Sigmoid colon (tissue), 7 donors: ENCODE results near the gene IQSEC3. TPM values are rescaled to one million over a fixed set of nuclear protein-coding genes. Genes with fewer than 3 reads are reported as not detected.

Experiments used
- DNase-seq: peaks from one replicate; pipeline ENCODE4 v3.0.0-alpha.2; 2019
- H3K27ac ChIP-seq, 4 donors: fragments of 200-600 bp; sonication (generic); one replicate each; pipeline ENCODE4 v1.5.1; 2016 to 2019; ENCODE audit warnings: mild to moderate bottlenecking in 1 of 4
- H3K27me3 ChIP-seq, 3 donors: fragments of 200-600 bp; sonication (generic); one replicate each; pipeline ENCODE4 v1.5.1; 2019; ENCODE audit warnings: mild to moderate bottlenecking in 1 of 3
- H3K36me3 ChIP-seq, 4 donors: fragments of 200-600 bp; sonication (generic); one replicate each; pipeline ENCODE4 v1.5.1; 2016 to 2019
- H3K4me1 ChIP-seq, 4 donors: fragments of 200-600 bp; sonication (generic); one replicate each; pipeline ENCODE4 v1.5.1; 2017 to 2019
- H3K4me3 ChIP-seq, 4 donors: fragments of 200-600 bp; sonication (generic); one replicate each; pipeline ENCODE4 v1.5.1; 2017 to 2019; ENCODE audit warnings: mild to moderate bottlenecking in 2 of 4, moderate library complexity in 1 of 4
- H3K9me3 ChIP-seq, 4 donors: fragments of 200-600 bp in 3 of 4; sonication (generic) in 3 of 4; one replicate each; pipeline versions ENCODE4 v1.5.1 to v1.6.1; 2013 to 2019
- EP300 ChIP-seq, 4 donors: sonication (generic); formaldehyde crosslinking; IDR thresholded peaks; one replicate each; pipeline ENCODE4 v1.6.1; 2017; ENCODE audit warnings: antibody characterized with exemption in 4 of 4
- POLR2A ChIP-seq, 2 donors: fragments of 450-650 bp; IDR thresholded peaks; one replicate each; pipeline ENCODE4 v1.6.1; 2016; ENCODE audit warnings: antibody characterized with exemption in 2 of 2, mild to moderate bottlenecking in 2 of 2, moderate library complexity in 2 of 2
- POLR2AphosphoS5 ChIP-seq, 4 donors: sonication (generic); formaldehyde crosslinking; IDR thresholded peaks; one replicate each; pipeline ENCODE4 v1.6.1; 2017; ENCODE audit warnings: antibody characterized with exemption in 4 of 4
- WGBS, 2 donors: extraction: QIAGEN DNeasy Blood & Tissue Kit; methylation state at CpG; one replicate each; pipeline ENCODE4 v1.1.7; 2013; 5-methylcytosine and 5-hydroxymethylcytosine counted together
- intact Hi-C: fragments of 100-400 bp; cut with DNase I; formaldehyde crosslinking; loops from one replicate; pipeline ENCODE4 v1.15.1; 2023
- polyA plus RNA-seq, 3 donors: library from polyadenylated mRNA; stranded (reverse); fragments of 200-250 nt; gene quantifications; one replicate each; pipeline ENCODE4 v1.2.3, GENCODE V29; 2013
- total RNA-seq, 4 donors: library from RNA; depleted of rRNA; stranded (reverse); fragments of >200 nt; gene quantifications; one replicate each; pipeline ENCODE4 v1.1.0, GENCODE V29; 2016
- TF ChIP-seq, protein P1 (sequence below), 4 experiments: fragments of 450-650 bp in 3 of 4; fragments of 200-600 bp in 1 of 4; IDR thresholded peaks; one replicate each; pipeline ENCODE4 v1.5.1; 2016 to 2019; ENCODE audit warnings: antibody characterized with exemption in 4 of 4, mild to moderate bottlenecking in 3 of 4, moderate library complexity in 2 of 4
- donor health status: healthy with polysubstance abuse.
- donor health status: Bipolar disorder and iron deficiency.
- donor health status: healthy.

IQSEC3 gene
- total and polyA plus RNA-seq, 7 donors = under 0.01 to 2.2 (median 0.54) TPM; not detected in 1

DNA sequence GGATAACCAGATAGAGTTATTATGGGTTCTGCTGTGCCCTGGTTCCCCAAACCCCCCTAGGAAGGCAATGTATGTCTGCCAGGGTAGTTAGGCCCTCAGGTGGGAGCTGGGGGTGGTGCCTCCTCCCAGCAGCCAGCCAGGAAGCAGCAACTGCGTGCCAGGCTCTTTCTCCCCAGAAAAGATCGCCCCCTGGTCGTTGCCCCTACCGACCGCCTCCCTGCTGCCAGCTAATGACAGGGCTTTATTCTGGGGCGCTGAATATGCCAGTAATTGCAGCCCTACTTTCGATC is 36.3 kb downstream of the IQSEC3 start:
- peak; percentile 52 for DNase-seq
- no peaks in the 10 kb centered on the region for H3K9me3 ChIP-seq
- intact Hi-C loops = no loop called here
- TF ChIP-seq POLR2A (IDR thresholded peaks at IDR 0.05) (no peak), EP300 (IDR thresholded peaks at IDR 0.05) (no peak), POLR2AphosphoS5 (IDR thresholded peaks at IDR 0.05) (no peak)
- TF ChIP-seq, protein P1, sequence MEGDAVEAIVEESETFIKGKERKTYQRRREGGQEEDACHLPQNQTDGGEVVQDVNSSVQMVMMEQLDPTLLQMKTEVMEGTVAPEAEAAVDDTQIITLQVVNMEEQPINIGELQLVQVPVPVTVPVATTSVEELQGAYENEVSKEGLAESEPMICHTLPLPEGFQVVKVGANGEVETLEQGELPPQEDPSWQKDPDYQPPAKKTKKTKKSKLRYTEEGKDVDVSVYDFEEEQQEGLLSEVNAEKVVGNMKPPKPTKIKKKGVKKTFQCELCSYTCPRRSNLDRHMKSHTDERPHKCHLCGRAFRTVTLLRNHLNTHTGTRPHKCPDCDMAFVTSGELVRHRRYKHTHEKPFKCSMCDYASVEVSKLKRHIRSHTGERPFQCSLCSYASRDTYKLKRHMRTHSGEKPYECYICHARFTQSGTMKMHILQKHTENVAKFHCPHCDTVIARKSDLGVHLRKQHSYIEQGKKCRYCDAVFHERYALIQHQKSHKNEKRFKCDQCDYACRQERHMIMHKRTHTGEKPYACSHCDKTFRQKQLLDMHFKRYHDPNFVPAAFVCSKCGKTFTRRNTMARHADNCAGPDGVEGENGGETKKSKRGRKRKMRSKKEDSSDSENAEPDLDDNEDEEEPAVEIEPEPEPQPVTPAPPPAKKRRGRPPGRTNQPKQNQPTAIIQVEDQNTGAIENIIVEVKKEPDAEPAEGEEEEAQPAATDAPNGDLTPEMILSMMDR (IDR thresholded peaks at IDR 0.05) = no peak
- peaks cover 20 to 80% (median 45%) of the 10 kb centered on the region in 3 donors for H3K27me3 ChIP-seq
- no peaks in the 10 kb centered on the region for H3K4me1 ChIP-seq
- H3K27ac ChIP-seq = no peak overlapping the region
- no peaks in the 10 kb centered on the region for H3K36me3 ChIP-seq
- H3K4me3 ChIP-seq = no peak overlapping the region
- 60 to 68% methylated on average over 7 of the region's 7 CpGs for WGBS, 2 donors

DNA sequence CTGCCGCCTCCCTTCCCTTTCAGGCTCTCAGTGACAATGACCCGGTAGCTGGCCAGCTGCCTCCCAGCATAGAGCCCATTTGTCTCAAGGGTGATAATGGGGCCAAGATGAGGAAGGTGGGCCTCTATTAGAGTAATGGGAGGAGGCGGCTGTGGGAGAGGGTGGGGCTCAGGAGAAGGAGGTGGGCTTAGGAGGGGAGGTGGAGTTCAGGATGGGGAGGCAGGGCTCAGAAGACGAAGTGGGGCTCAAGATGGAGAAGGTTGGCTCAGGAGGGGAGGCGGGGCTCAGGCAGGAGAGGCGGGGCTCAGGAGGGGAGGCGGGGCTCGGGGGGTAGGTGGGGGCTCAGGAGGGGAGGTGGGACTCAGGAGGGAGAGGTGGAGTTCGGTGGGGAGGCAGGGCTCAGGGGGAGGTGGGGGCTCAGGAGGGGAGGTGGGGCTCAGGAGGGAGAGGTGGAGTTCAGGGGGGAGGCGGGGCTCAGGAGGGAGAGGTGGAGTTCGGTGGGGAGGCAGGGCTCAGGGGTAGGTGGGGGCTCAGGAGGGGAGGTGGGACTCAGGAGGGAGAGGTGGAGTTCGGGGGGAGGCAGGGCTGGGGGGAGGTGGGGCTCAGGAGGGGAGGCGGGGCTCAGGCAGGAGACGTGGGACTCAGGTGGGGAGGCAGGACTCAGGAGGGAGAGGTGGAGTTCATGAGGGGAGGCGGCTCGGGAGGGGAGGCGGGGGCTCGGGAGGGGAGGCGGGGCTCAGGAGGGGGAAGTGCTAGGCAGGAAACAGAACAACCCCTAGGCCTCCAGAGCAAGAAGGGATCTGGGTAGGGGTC is 36.8 kb downstream of the IQSEC3 start:
- H3K36me3 ChIP-seq = no peaks in the 10 kb centered on the region
- intact Hi-C loops = no loop called here
- 66 to 75% methylated on average over 18 of the region's 19 CpGs for WGBS, 2 donors
- H3K27ac ChIP-seq = no peak overlapping the region
- H3K4me1 ChIP-seq = no peaks in the 10 kb centered on the region
- no peak overlapping the region for H3K4me3 ChIP-seq
- peaks cover 17 to 75% (median 45%) of the 10 kb centered on the region in 3 donors for H3K27me3 ChIP-seq
- H3K9me3 ChIP-seq = no peaks in the 10 kb centered on the region
- TF ChIP-seq, protein P1 (IDR thresholded peaks at IDR 0.05) = no peak
- TF ChIP-seq EP300 (IDR thresholded peaks at IDR 0.05) = no peak
- TF ChIP-seq POLR2A (IDR thresholded peaks at IDR 0.05) = no peak
- no peak for TF ChIP-seq POLR2AphosphoS5 (IDR thresholded peaks at IDR 0.05)
- DNase-seq = peak; percentile 41

DNA sequence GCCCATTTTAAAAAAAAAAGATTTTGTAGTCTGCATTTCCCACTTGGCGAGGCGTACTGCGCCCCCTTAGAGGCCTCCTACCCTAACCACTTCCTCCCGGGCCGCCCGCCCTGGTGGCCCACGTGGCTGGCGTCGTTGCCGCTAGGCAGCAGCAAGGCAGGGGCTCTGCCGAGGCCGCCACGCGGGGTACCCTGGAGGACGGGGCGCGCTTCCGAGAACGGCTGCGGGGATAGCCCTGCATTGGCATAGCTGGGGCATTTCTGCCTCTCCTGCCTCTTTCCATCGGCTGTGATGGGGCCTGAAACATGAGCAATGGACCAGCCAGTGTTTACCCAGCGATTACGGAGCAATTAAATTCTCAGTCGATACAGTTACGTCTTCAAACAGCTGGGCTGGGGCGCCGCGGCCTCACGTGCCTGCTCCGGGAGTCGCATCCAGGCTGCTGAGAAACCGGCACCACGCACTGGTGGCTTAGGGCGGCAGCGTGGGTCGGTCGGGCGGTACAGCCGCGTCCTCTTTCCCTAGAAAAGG is 38.0 kb downstream of the IQSEC3 start:
- H3K27me3 ChIP-seq = peaks cover 11 to 65% (median 37%) of the 10 kb centered on the region in 3 donors

DNA sequence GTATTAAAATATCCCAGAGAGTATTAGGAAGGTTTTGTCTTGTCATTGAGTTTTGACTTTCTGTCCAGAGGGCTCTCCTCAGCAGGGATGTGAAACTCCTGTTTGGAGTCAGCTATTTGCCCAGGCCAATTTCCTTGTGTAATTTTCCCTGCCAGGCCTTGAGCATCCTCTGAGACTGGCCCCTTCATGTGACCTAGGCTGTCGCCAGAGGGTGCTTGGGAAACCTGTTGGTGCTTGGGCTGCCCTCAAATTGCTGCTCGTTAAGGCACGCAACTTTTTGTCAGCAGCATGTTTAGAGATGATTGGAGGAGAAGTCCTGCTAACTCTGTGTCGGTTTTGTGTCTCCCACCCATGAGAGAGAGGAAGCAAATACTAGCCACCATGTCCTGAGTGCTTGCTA is 39.1 kb downstream of the IQSEC3 start:
- intact Hi-C loops = no loop called here
- DNase-seq = peak; percentile 18
- TF ChIP-seq POLR2AphosphoS5 (IDR thresholded peaks at IDR 0.05) = no peak
- Histone ChIP-seq H3K9me3 (no peaks in the 10 kb centered on the region), H3K4me3 (no peak overlapping the region), H3K36me3 (no peaks in the 10 kb centered on the region), H3K4me1 (no peaks in the 10 kb centered on the region), H3K27ac (no peak overlapping the region), H3K27me3 (peaks cover 5 to 59% (median 30%) of the 10 kb centered on the region in 3 donors)
- WGBS, 2 donors = 75 to 77% methylated on average over 4 of the region's 4 CpGs

More for the DNA sequence above, 38.0 kb downstream of the IQSEC3 start:
- Histone ChIP-seq H3K27ac (no peak overlapping the region), H3K9me3 (no peaks in the 10 kb centered on the region), H3K36me3 (no peaks in the 10 kb centered on the region), H3K4me1 (no peaks in the 10 kb centered on the region), H3K4me3 (no peak overlapping the region)
- intact Hi-C loops = no loop called here
- DNase-seq = peak; percentile 49
- TF ChIP-seq POLR2AphosphoS5 (IDR thresholded peaks at IDR 0.05) (no peak), EP300 (IDR thresholded peaks at IDR 0.05) (no peak), POLR2A (IDR thresholded peaks at IDR 0.05) (no peak)
- TF ChIP-seq, protein P1 (IDR thresholded peaks at IDR 0.05) = no peak
- WGBS, 2 donors = 15 to 42% methylated on average over 40 of the region's 40 CpGs

DNA sequence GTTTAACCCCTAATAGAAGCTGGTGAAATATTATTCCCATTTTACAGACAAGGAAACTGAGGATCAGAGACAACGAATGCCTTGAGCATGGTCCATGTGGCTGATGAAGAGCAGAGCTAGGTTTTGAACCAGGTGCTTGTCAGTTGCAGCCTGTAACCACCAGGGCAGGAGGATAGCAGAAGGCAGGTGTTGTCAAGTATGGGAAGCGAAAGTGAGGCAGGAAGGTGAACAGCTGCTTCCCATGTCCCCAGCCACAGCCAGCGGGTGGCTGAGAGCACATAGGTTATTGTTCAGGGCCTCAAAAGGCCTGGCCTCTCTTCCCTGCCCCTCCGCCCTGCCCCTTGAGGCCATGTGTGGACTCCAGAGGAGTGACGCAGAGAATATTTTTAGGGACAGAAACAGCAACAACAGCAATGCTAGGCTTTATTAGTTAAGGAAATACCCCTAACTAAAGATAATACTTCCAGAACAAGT is 39.6 kb downstream of the IQSEC3 start:
- 64 to 81% methylated on average over 5 of the region's 5 CpGs for WGBS, 2 donors
- no peaks in the 10 kb centered on the region for H3K9me3 ChIP-seq
- H3K4me1 ChIP-seq = no peaks in the 10 kb centered on the region
- intact Hi-C loops = no loop called here
- H3K27me3 ChIP-seq = peaks cover 5 to 54% (median 30%) of the 10 kb centered on the region in 3 donors
- TF ChIP-seq, protein P1 (IDR thresholded peaks at IDR 0.05) = no peak
- no peak for TF ChIP-seq EP300 (IDR thresholded peaks at IDR 0.05)
- no peak for TF ChIP-seq POLR2AphosphoS5 (IDR thresholded peaks at IDR 0.05)
- TF ChIP-seq POLR2A (IDR thresholded peaks at IDR 0.05) = no peak
- H3K27ac ChIP-seq = no peak overlapping the region
- no peak overlapping the region for H3K4me3 ChIP-seq
- peak; percentile 50 for DNase-seq
- H3K36me3 ChIP-seq = no peaks in the 10 kb centered on the region
